Body of pancreas (tissue), 4 donors: Measurements from ENCODE around the gene PPP1R37. TPM values are rescaled to one million over a fixed set of nuclear protein-coding genes. Genes with fewer than 3 reads are reported as not detected.
A peak's percentile ranks its signal among the peaks of the same experiment; 100 is the strongest.

Experiments
- ATAC-seq: fragments of 150-250 bp; one replicate; pipeline ENCODE4 v1.9.1; 2016
- DNase-seq, 4 donors: peaks; one replicate each; pipeline ENCODE4 v3.0.0-alpha.2; 2019
- H3K27ac ChIP-seq, 4 donors: fragments of 200-600 bp; sonication (generic); 1 replicate in 3 of 4; 2 replicates in 1 of 4; pipeline versions ENCODE4 v1.5.1 to v1.6.1; 2016 to 2019; ENCODE audit warnings: mild to moderate bottlenecking in 1 of 4, mixed read lengths in 1 of 4, moderate library complexity in 1 of 4
- H3K27me3 ChIP-seq, 2 donors: fragments of 200-600 bp; sonication (generic); one replicate each; pipeline ENCODE4 v1.6.0; 2016; ENCODE audit warnings: mild to moderate bottlenecking in 1 of 2
- H3K36me3 ChIP-seq, 2 donors: fragments of 200-600 bp; sonication (generic); replicated peaks in 1 of 2; 2 replicates each; pipeline ENCODE4 v1.5.1; 2016; ENCODE audit warnings: low read depth in 2 of 2; ENCODE audit not compliant: insufficient read depth in 1 of 2
- H3K4me1 ChIP-seq: fragments of 200-600 bp; sonication (generic); one replicate; pipeline ENCODE4 v1.6.0; 2016
- H3K4me3 ChIP-seq, 2 donors: fragments of 200-600 bp; sonication (generic); 1 replicate in 1 of 2; 2 replicates in 1 of 2; pipeline ENCODE4 v1.5.1; 2016 to 2019
- H3K9me3 ChIP-seq, 3 donors: fragments of 200-600 bp; sonication (generic); 1 replicate in 2 of 3; 2 replicates in 1 of 3; pipeline ENCODE4 v1.5.1; 2016
- POLR2A ChIP-seq, 3 donors: fragments of 450-650 bp; IDR thresholded peaks; one replicate each; pipeline ENCODE4 v1.6.1; 2016; ENCODE audit warnings: antibody characterized with exemption in 3 of 3, mild to moderate bottlenecking in 2 of 3
- WGBS, 2 donors: methylation state at CpG; one replicate each; pipeline ENCODE4 v1.1.5; 2017; 5-methylcytosine and 5-hydroxymethylcytosine counted together
- intact Hi-C: fragments of 100-400 bp; cut with DNase I; formaldehyde crosslinking; loops from one replicate; pipeline ENCODE4 v1.15.1; 2023
- total RNA-seq, 2 donors: library from RNA; depleted of rRNA; stranded (reverse); fragments of >200 nt; gene quantifications; one replicate each; pipeline ENCODE4 v1.1.0, GENCODE V29; 2016
- TF ChIP-seq, protein P1 (sequence below), 7 experiments: fragments of 450-650 bp in 4 of 7; fragments of 200-600 bp in 3 of 7; sonication (generic) in 3 of 7; IDR thresholded peaks; one replicate each; pipeline ENCODE4 v1.5.1; 2016 to 2019; ENCODE audit warnings: antibody characterized with exemption in 7 of 7

PPP1R37 gene
- total RNA-seq, 2 donors from 2014 or later, result 16.6 to 49.8 TPM

DNA sequence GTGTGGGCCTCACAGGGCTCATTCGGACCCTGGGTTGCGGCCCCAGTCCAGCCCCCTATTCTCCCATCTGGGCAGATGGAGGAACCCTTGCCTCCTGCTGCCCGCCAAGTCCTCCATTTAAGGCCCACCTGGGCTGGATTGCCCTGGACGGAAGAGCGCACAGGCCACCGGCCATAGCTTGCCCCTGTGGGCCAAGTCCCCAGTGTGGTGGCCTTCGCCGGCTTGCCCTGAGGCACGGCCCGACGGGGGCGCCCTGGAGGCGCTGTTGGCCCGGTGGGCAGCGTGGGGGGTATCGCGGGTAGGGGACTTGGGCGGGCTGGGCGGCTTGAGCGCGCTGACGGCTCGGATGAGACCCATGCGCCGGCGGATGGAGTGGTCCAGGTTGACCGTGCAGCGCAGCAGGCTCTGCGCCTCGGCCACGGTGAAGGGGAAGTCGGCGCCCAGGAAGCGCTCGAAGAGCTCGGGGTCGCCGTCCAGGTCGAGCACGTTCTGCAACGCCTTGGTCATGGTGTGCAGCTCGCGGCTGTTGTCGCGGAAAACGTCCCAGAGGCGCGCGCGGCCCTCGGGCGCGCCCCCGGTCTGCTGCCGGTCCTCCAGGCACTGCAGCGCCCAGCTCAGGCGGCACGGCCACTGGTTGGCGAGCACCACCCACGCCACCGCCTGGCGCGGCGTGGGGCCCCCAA lies 59.0 kb downstream of the PPP1R37 start:
- 11 to 68% methylated on average over 6 to 45 of the region's 64 CpGs for WGBS, 2 donors
- Histone ChIP-seq H3K27ac (no peak overlapping the region), H3K36me3 (no peaks in the 10 kb centered on the region), H3K9me3 (no peaks in the 10 kb centered on the region), H3K4me3 (no peak overlapping the region), H3K4me1 (peaks cover 24% of the 10 kb centered on the region), H3K27me3 (peaks cover 0 to 25% of the 10 kb centered on the region in 2 donors)
- DNase-seq (no peak), ATAC-seq (no peak)
- intact Hi-C loops, result no loop called here
- TF ChIP-seq, protein P1, sequence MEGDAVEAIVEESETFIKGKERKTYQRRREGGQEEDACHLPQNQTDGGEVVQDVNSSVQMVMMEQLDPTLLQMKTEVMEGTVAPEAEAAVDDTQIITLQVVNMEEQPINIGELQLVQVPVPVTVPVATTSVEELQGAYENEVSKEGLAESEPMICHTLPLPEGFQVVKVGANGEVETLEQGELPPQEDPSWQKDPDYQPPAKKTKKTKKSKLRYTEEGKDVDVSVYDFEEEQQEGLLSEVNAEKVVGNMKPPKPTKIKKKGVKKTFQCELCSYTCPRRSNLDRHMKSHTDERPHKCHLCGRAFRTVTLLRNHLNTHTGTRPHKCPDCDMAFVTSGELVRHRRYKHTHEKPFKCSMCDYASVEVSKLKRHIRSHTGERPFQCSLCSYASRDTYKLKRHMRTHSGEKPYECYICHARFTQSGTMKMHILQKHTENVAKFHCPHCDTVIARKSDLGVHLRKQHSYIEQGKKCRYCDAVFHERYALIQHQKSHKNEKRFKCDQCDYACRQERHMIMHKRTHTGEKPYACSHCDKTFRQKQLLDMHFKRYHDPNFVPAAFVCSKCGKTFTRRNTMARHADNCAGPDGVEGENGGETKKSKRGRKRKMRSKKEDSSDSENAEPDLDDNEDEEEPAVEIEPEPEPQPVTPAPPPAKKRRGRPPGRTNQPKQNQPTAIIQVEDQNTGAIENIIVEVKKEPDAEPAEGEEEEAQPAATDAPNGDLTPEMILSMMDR (IDR thresholded peaks at IDR 0.05), result no peak
- no peak for TF ChIP-seq POLR2A (IDR thresholded peaks at IDR 0.05)

DNA sequence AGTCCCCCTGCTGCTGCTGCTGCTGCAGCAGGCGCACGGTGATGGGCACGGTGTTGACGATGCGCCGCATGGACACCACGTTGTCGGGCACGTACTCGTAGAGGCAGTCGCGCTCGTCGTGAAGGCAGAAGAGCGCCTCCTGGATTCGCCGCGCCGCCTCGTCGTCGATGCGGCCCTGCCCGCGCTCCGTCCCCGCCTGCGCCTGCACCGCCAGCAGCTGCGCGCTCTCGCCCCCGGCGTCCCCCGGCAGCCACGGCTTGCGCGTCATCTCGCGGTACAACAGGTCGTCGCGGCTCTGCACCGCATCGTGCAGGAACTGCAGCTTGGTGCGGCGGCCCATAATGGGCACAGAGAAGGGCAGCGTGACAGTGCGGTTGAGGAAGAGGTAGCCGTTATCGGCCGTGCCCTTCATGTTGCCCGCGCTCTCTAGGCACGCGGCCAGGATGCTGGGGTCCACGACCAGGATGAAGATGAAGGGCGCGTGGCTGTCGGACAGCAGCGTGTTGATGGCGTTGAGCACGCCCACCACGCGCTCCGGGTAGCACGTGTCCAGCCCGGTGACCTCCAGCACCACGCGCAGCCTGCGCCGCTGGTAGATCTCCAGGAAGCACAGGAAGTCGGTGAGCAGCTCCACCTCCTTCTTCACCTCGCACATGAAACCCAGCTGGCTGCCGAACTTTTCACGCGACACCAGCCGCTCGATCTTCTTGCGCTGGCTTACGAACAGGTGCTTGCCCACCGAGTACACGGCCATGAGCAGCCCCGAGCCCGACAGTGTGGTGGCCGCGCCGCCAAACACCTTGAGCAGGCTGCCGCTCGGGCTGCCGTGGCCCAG lies 59.7 kb downstream of the PPP1R37 start:
- H3K4me1 ChIP-seq, result peaks cover 24% of the 10 kb centered on the region
- 2 to 3% methylated on average over 18 to 86 of the region's 91 CpGs for WGBS, 2 donors

DNA sequence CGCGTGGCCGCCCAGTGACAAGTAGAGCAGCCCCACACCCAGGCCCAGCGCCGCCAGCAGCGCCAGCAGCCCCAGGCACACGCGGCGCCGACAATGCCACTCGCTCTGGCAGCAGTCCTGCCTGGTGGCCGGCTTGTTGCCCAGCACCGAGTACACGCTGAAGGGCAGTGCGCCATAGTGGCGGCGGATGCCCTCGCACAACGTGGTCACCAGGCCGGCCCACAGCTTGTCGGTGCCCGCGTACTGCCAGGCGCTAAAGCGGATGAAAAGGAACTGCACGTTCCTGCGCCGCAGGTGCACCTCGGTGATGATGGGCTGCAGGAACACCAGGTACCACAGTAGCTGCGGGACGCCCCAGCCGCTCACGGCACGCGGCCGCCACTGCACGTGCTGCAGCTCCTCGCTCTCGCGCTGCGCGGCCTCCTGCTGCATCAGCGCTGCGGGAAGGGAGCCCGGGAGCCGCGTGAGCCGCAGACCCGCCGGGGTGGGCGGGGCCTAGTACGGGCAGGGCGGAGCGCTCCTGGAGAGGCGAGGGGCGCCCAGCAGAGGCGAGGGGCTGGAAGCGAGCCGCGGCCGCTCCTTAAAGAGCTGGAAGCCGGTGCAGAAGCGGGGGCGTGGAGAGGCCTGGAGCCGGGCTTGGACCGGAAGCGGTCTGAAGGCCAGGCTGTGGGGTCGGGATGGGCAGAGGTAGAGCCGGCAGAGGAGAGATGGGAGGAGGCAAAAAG lies 60.5 kb downstream of the PPP1R37 start:
- Histone ChIP-seq H3K4me3 (no peak overlapping the region), H3K9me3 (no peaks in the 10 kb centered on the region), H3K4me1 (peaks cover 24% of the 10 kb centered on the region), H3K36me3 (no peaks in the 10 kb centered on the region), H3K27me3 (peaks cover 0 to 25% of the 10 kb centered on the region in 2 donors), H3K27ac (no peak overlapping the region)
- WGBS, 2 donors, result 2 to 3% methylated on average over 23 to 69 of the region's 69 CpGs
- TF ChIP-seq, protein P1 (IDR thresholded peaks at IDR 0.05), result no peak
- TF ChIP-seq POLR2A (IDR thresholded peaks at IDR 0.05), result no peak
- intact Hi-C loops, result no loop called here
- ATAC-seq, result peak; percentile 32
- peak in 3 of 4 donors; percentile 24 to 51 (median 33) for DNase-seq

More for the DNA sequence above, 59.7 kb downstream of the PPP1R37 start:
- no peaks in the 10 kb centered on the region for H3K36me3 ChIP-seq
- no peaks in the 10 kb centered on the region for H3K9me3 ChIP-seq
- DNase-seq (peak; percentile 32 to 67 (median 53)), ATAC-seq (peak; percentile 61)
- H3K4me3 ChIP-seq, result no peak overlapping the region
- H3K27ac ChIP-seq, result no peak overlapping the region
- H3K27me3 ChIP-seq, result peaks cover 0 to 25% of the 10 kb centered on the region in 2 donors
- TF ChIP-seq POLR2A (IDR thresholded peaks at IDR 0.05), result no peak
- intact Hi-C loops, result no loop called here

DNA sequence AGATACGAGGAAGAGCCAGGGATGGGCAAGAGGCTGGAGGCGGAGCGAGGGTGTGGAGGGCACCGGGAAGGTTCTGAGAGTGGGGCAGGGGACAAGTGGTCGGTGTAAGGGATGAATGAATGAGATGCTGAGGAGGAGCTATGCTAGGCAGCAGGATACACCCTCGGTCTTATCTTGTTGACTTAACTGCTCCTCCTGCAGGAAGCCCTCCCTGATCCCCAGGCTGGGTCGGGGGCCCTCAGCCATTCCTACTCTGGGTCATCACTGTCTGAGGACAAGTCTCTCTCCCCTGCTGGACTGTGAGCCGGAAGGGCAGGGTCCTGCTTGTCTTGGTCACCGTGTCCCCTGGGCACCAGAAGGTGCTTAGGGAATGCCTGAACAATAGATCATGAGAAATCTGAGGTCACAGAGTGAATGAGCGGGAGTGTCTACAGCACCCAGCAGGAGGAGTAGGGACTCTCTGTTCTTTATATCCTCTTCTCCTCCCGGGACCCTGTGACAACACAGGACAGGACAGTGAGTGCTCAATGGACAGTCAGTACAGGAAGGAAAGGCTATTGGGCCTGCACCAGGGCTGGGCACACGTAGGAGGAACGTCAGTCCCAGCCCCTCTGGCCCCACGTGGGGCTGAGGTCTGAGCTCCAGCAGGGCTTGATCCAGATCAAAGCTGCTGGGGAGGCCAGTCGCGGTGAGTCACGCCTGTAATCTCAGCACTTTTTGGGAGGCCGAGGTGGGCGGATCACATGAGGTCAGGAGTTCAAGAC lies 61.3 kb downstream of the PPP1R37 start:
- ATAC-seq (no peak), DNase-seq (peak in 1 of 4 donors; percentile 13)
- H3K4me3 ChIP-seq, result no peak overlapping the region
- H3K27me3 ChIP-seq, result peaks cover 0 to 25% of the 10 kb centered on the region in 2 donors
- WGBS, 2 donors, result 46 to 52% methylated on average over 10 to 19 of the region's 19 CpGs
- intact Hi-C loops, result no loop called here
- H3K9me3 ChIP-seq, result no peaks in the 10 kb centered on the region
- TF ChIP-seq POLR2A (IDR thresholded peaks at IDR 0.05), result no peak
- TF ChIP-seq, protein P1 (IDR thresholded peaks at IDR 0.05), result no peak
- no peak overlapping the region for H3K27ac ChIP-seq
- H3K4me1 ChIP-seq, result peaks cover 24% of the 10 kb centered on the region
- H3K36me3 ChIP-seq, result no peaks in the 10 kb centered on the region
